CD14-positive monocyte (primary cell): ENCODE measurements around the gene ETFDH. TPM values are rescaled to one million over a fixed set of nuclear protein-coding genes. Genes with fewer than 3 reads are reported as not detected.

Source experiments
- DNase-seq, 3 donors: peaks; one replicate each; pipeline ENCODE4 v3.0.0-alpha.2; 2011 to 2022
- H2AFZ ChIP-seq: 2 replicates; pipeline ENCODE4 v1.6.0; 2012; ENCODE audit warnings: mild to moderate bottlenecking, low read depth, low read length, inconsistent platforms; ENCODE audit not compliant: insufficient read depth, poor library complexity, severe bottlenecking
- H3K27ac ChIP-seq, 2 donors: 1 replicate in 1 of 2; 2 replicates in 1 of 2; pipeline ENCODE4 v1.5.1; 2012 to 2013; ENCODE audit warnings: low read length in 2 of 2, control low read depth in 1 of 2, inconsistent platforms in 1 of 2, low read depth in 1 of 2, mild to moderate bottlenecking in 1 of 2
- H3K27me3 ChIP-seq, 2 donors: one replicate each; pipeline versions ENCODE4 v1.6.0 to v1.6.1; 2011 to 2013; ENCODE audit warnings: low read length in 2 of 2; ENCODE audit not compliant: control insufficient read depth in 2 of 2, insufficient read depth in 2 of 2
- H3K36me3 ChIP-seq, 2 donors: replicated peaks in 1 of 2; 1 replicate in 1 of 2; 2 replicates in 1 of 2; pipeline versions ENCODE4 v1.5.1 to v1.6.1; 2012 to 2013; ENCODE audit warnings: low read length in 2 of 2, control low read depth in 1 of 2, inconsistent platforms in 1 of 2, mild to moderate bottlenecking in 1 of 2; ENCODE audit not compliant: insufficient read depth in 2 of 2, control insufficient read depth in 1 of 2
- H3K4me1 ChIP-seq, 2 donors: 1 replicate in 1 of 2; 2 replicates in 1 of 2; pipeline versions ENCODE4 v1.5.1 to v1.6.1; 2012 to 2013; ENCODE audit warnings: low read length in 2 of 2, control low read depth in 1 of 2, inconsistent platforms in 1 of 2, mild to moderate bottlenecking in 1 of 2, moderate library complexity in 1 of 2; ENCODE audit not compliant: insufficient read depth in 2 of 2, control insufficient read depth in 1 of 2
- H3K4me2 ChIP-seq: replicated peaks from 2 replicates; pipeline ENCODE3; 2012; ENCODE audit warnings: low read length, moderate library complexity, mild to moderate bottlenecking; ENCODE audit not compliant: poor library complexity, severe bottlenecking; ENCODE audit errors: extremely low read depth
- H3K4me3 ChIP-seq, 3 experiments: fragments of 200-600 bp in 1 of 3; sonication (generic) in 1 of 3; replicated peaks in 1 of 3; 1 replicate in 2 of 3; 2 replicates in 1 of 3; pipeline ENCODE4 v1.5.1; 2011 to 2013; ENCODE audit warnings: low read length in 3 of 3, mild to moderate bottlenecking in 3 of 3, control low read depth in 2 of 3, low read depth in 2 of 3, inconsistent platforms in 1 of 3, moderate library complexity in 1 of 3
- H3K79me2 ChIP-seq: 2 replicates; pipeline ENCODE4 v1.6.0; 2012; ENCODE audit warnings: mild to moderate bottlenecking, control low read depth, inconsistent platforms, low read length, moderate library complexity; ENCODE audit not compliant: insufficient read depth
- H3K9ac ChIP-seq: 2 replicates; pipeline ENCODE4 v1.6.0; 2017; ENCODE audit warnings: low read length, mild to moderate bottlenecking; ENCODE audit not compliant: insufficient read depth, poor library complexity, severe bottlenecking
- H3K9me3 ChIP-seq, 2 donors: replicated peaks in 1 of 2; 1 replicate in 1 of 2; 2 replicates in 1 of 2; pipeline versions ENCODE4 v1.5.1 to v1.6.1; 2012 to 2013; ENCODE audit warnings: low read length in 2 of 2, control low read depth in 1 of 2; ENCODE audit not compliant: control insufficient read depth in 1 of 2, insufficient read depth in 1 of 2
- H4K20me1 ChIP-seq: 2 replicates; pipeline ENCODE4 v1.6.0; 2012; ENCODE audit warnings: mild to moderate bottlenecking, low read length, control low read depth, moderate library complexity; ENCODE audit not compliant: insufficient read depth
- H3K27ac Mint-ChIP-seq, 7 donors: one replicate each; pipeline ENCODE4 v1.8.0; 2020; ENCODE audit warnings: mild to moderate bottlenecking in 7 of 7, mixed read lengths in 7 of 7, moderate library complexity in 6 of 7, inconsistent platforms in 2 of 7
- H3K27me3 Mint-ChIP-seq, 3 donors: one replicate each; pipeline ENCODE4 v1.8.0; 2021 to 2022; ENCODE audit warnings: low read depth in 3 of 3, mild to moderate bottlenecking in 3 of 3, mixed read lengths in 3 of 3, moderate library complexity in 3 of 3, inconsistent platforms in 1 of 3
- H3K36me3 Mint-ChIP-seq, 2 donors: one replicate each; pipeline ENCODE4 v1.8.0; 2020; ENCODE audit warnings: mixed read lengths in 2 of 2, inconsistent platforms in 1 of 2, mild to moderate bottlenecking in 1 of 2
- H3K4me1 Mint-ChIP-seq: one replicate; pipeline ENCODE4 v1.8.0; 2020; ENCODE audit warnings: mild to moderate bottlenecking, mixed read lengths
- H3K4me3 Mint-ChIP-seq, 2 donors: one replicate each; pipeline ENCODE4 v1.8.0; 2020; ENCODE audit warnings: mild to moderate bottlenecking in 2 of 2, mixed read lengths in 2 of 2, moderate library complexity in 1 of 2
- H3K9me3 Mint-ChIP-seq, 7 donors: one replicate each; pipeline ENCODE4 v1.8.0; 2020 to 2022; ENCODE audit warnings: mixed read lengths in 7 of 7, mild to moderate bottlenecking in 6 of 7, moderate library complexity in 6 of 7, inconsistent platforms in 2 of 7
- CTCF ChIP-seq: fragments of 200-600 bp; IDR thresholded peaks from one replicate; pipeline ENCODE4 v1.8.0; 2022; ENCODE audit warnings: antibody characterized with exemption, mild to moderate bottlenecking
- WGBS: methylation state at CpG from one replicate; pipeline ENCODE4 v1.1.5; 2013; ENCODE audit warnings: missing lambda C conversion rate; ENCODE audit not compliant: insufficient coverage; 5-methylcytosine and 5-hydroxymethylcytosine counted together
- intact Hi-C, 2 donors: fragments of 100-400 bp; cut with micrococcal nuclease; formaldehyde crosslinking; loops; one replicate each; pipeline versions ENCODE4 v1.15.0 to v1.15.1; 2023
- polyA plus RNA-seq, 3 donors: library from polyadenylated mRNA; depleted of rRNA in 1 of 3; unstranded in 2 of 3; stranded (reverse) in 1 of 3; fragments of 300-500 nt in 2 of 3; fragments of >200 nt in 1 of 3; fragmentation: Illumina TruSeq in 2 of 3; gene quantifications; 1 replicate in 2 of 3; 2 replicates in 1 of 3; pipeline ENCODE4 v1.2.3, GENCODE V29; 2012 to 2021

The ETFDH gene
- polyA plus RNA-seq, 3 donors, result 11.9 to 17.8 (median 16.8) TPM

- H3K27ac Mint-ChIP-seq, result peak overlapping the region in 1 of 7 donors; percentile 10
- no peak for TF ChIP-seq CTCF
- peaks cover 0 to 8% of the 10 kb centered on the region in 2 donors for H3K36me3 Mint-ChIP-seq
- no peak for DNase-seq
- Histone ChIP-seq H3K9ac (no peak overlapping the region), H3K27me3 (no peaks in the 10 kb centered on the region), H2AFZ (no peak overlapping the region), H4K20me1 (no peaks in the 10 kb centered on the region), H3K27ac (no peak overlapping the region), H3K4me3 (no peak overlapping the region), H3K9me3 (no peaks in the 10 kb centered on the region), H3K4me2 (no peak overlapping the region), H3K4me1 (peaks cover 17 to 26% of the 10 kb centered on the region in 2 donors), H3K36me3 (peaks cover 0 to 6% of the 10 kb centered on the region in 2 donors), H3K79me2 (peaks cover 69% of the 10 kb centered on the region)
- no peak overlapping the region for H3K4me3 Mint-ChIP-seq
- no peaks in the 10 kb centered on the region for H3K9me3 Mint-ChIP-seq
- no CpG with 5 or more reads among the region's 3 CpGs for whole genome bisulfite sequencing
- H3K4me1 Mint-ChIP-seq, result peaks cover 26% of the 10 kb centered on the region
- intact Hi-C loops, result loop anchor here (5.0 to 10.0 kb wide), 2 partner anchors 44 to 51 kb away; partner anchors contain the start of gene PPID (in 1 of the 2)
- no peaks in the 10 kb centered on the region for H3K27me3 Mint-ChIP-seq
Measured at GRCh38 chr4:158673633-158674032, 1.5 kb downstream of the ETFDH start.

- intact Hi-C loops, result loop anchor here in 1 of 2 donors (10.0 kb wide), 1 partner anchor 49 kb away; the partner anchor contains the start of gene PPID
- Histone ChIP-seq H2AFZ (no peak overlapping the region), H3K36me3 (peaks cover 0 to 17% of the 10 kb centered on the region in 2 donors), H3K4me3 (no peak overlapping the region), H3K4me1 (peaks cover 9 to 14% of the 10 kb centered on the region in 2 donors), H3K4me2 (no peak overlapping the region), H3K79me2 (peaks cover 45% of the 10 kb centered on the region), H3K27ac (no peak overlapping the region), H3K9me3 (no peaks in the 10 kb centered on the region), H3K9ac (no peak overlapping the region), H4K20me1 (no peaks in the 10 kb centered on the region), H3K27me3 (no peaks in the 10 kb centered on the region)
- Mint-ChIP-seq H3K4me3 (no peak overlapping the region), H3K4me1 (peaks cover 15% of the 10 kb centered on the region), H3K9me3 (no peaks in the 10 kb centered on the region), H3K27me3 (no peaks in the 10 kb centered on the region), H3K27ac (peak overlapping the region in 1 of 7 donors; percentile 16), H3K36me3 (peaks cover 9 to 20% of the 10 kb centered on the region in 2 donors)
- 97% methylated on average over 3 of the region's 5 CpGs for WGBS
- no peak for TF ChIP-seq CTCF
- no peak for DNase-seq
Measured at GRCh38 chr4:158676076-158676475, 4.0 kb downstream of the ETFDH start.
